HEK293 (cell line): ENCODE data around the gene EIPR1.

Experiments used
- CTCF ChIA-PET: fragments of 350-600 bp; formaldehyde crosslinking; extraction: SDS; loops from one replicate; lab custom pipeline; 2021; ENCODE audit warnings: antibody characterized with exemption; lab: Yijun Ruan, JAX
- POLR2A ChIA-PET: fragments of 300-600 bp; formaldehyde crosslinking; extraction: SDS; loops from one replicate; lab custom pipeline; 2020; ENCODE audit warnings: antibody characterized with exemption, inconsistent platforms; lab: Yijun Ruan, JAX
- H3K27ac ChIP-seq: fragments of 200-500 bp; sonication (Bioruptor generic); 2 replicates; pipeline ENCODE4 v1.5.1; 2014; ENCODE audit warnings: low read depth, low read length, control low read depth, inconsistent platforms; ENCODE audit errors: extremely low read depth
- H3K36me3 ChIP-seq, 2 experiments: fragments of 200-500 bp in 1 of 2; sonication (Bioruptor generic) in 1 of 2; 1 replicate in 1 of 2; 2 replicates in 1 of 2; pipeline ENCODE4 v1.5.1; 2014 to 2017; ENCODE audit warnings: inconsistent platforms in 2 of 2, low read length in 2 of 2; ENCODE audit not compliant: control insufficient read depth in 2 of 2, insufficient read depth in 1 of 2
- H3K4me1 ChIP-seq: fragments of 200-500 bp; sonication (Bioruptor generic); 2 replicates; pipeline ENCODE4 v1.5.1; 2014; ENCODE audit warnings: mild to moderate bottlenecking, low read length, inconsistent platforms; ENCODE audit not compliant: control insufficient read depth, insufficient read depth
- H3K4me3 ChIP-seq: 2 replicates; pipeline ENCODE4 v1.5.1; 2011; ENCODE audit warnings: low read depth, mild to moderate bottlenecking, control low read depth, low read length, moderate library complexity
- H3K9me3 ChIP-seq: fragments of 200-500 bp; sonication (Bioruptor generic); 2 replicates; pipeline ENCODE4 v1.5.1; 2014; ENCODE audit warnings: low read depth, low read length, inconsistent platforms; ENCODE audit not compliant: control insufficient read depth, insufficient read depth
- HIC1 ChIP-seq: fragments of 450-650 bp; formaldehyde crosslinking; IDR thresholded peaks from 2 replicates; pipeline ENCODE4 v1.5.1; 2016; ENCODE audit warnings: missing biosample characterization, missing genetic modification characterization
- HOXD13 ChIP-seq: sonication (generic); formaldehyde crosslinking; IDR thresholded peaks from 2 replicates; pipeline ENCODE4 v1.8.0; 2022; ENCODE audit warnings: missing genetic modification reagents, borderline replicate concordance
- OVOL3 ChIP-seq: fragments of 450-650 bp; formaldehyde crosslinking; IDR thresholded peaks from 2 replicates; pipeline ENCODE4 v1.5.1; 2016; ENCODE audit warnings: missing biosample characterization, missing genetic modification characterization
- PRDM4 ChIP-seq: fragments of 450-650 bp; formaldehyde crosslinking; IDR thresholded peaks from 2 replicates; pipeline ENCODE4 v1.5.1; 2017; ENCODE audit warnings: missing biosample characterization, missing genetic modification characterization
- REPIN1 ChIP-seq: fragments of 450-650 bp; formaldehyde crosslinking; IDR thresholded peaks from 2 replicates; pipeline ENCODE4 v1.5.1; 2017; ENCODE audit warnings: missing biosample characterization, missing genetic modification characterization, low read depth
- SALL2 ChIP-seq: fragments of 450-650 bp; formaldehyde crosslinking; IDR thresholded peaks from 2 replicates; pipeline ENCODE4 v1.5.0; 2017; ENCODE audit warnings: missing biosample characterization, mild to moderate bottlenecking, missing genetic modification characterization, borderline replicate concordance
- SP7 ChIP-seq: fragments of 450-650 bp; formaldehyde crosslinking; IDR thresholded peaks from 2 replicates; pipeline ENCODE4 v1.5.1; 2016; ENCODE audit warnings: missing biosample characterization, missing genetic modification characterization
- WT1 ChIP-seq: fragments of 450-650 bp; formaldehyde crosslinking; IDR thresholded peaks from 2 replicates; pipeline ENCODE4 v1.5.1; 2016; ENCODE audit warnings: missing biosample characterization, missing genetic modification characterization
- ZFP69B ChIP-seq: fragments of 450-650 bp; formaldehyde crosslinking; IDR thresholded peaks from 2 replicates; pipeline ENCODE4 v1.5.1; 2016; ENCODE audit warnings: missing biosample characterization, missing genetic modification characterization
- ZNF148 ChIP-seq: fragments of 450-650 bp; formaldehyde crosslinking; IDR thresholded peaks from 2 replicates; pipeline ENCODE4 v1.5.0; 2017; ENCODE audit warnings: missing biosample characterization, missing genetic modification characterization, borderline replicate concordance
- ZNF239 ChIP-seq: fragments of 450-650 bp; formaldehyde crosslinking; IDR thresholded peaks from 2 replicates; pipeline ENCODE4 v1.5.1; 2016; ENCODE audit warnings: missing biosample characterization, missing genetic modification characterization
- ZNF26 ChIP-seq: fragments of 450-650 bp; formaldehyde crosslinking; IDR thresholded peaks from 2 replicates; pipeline ENCODE4 v1.5.1; 2016; ENCODE audit warnings: missing biosample characterization, missing genetic modification characterization
- ZNF292 ChIP-seq: fragments of 450-650 bp; formaldehyde crosslinking; IDR thresholded peaks from 2 replicates; pipeline ENCODE4 v1.5.1; 2016; ENCODE audit warnings: low read depth, missing biosample characterization, missing genetic modification characterization, borderline replicate concordance
- ZNF37A ChIP-seq: fragments of 450-650 bp; IDR thresholded peaks from 2 replicates; pipeline ENCODE4 v1.5.1; 2018; ENCODE audit warnings: missing biosample characterization, missing genetic modification characterization
- ZNF529 ChIP-seq: fragments of 450-650 bp; formaldehyde crosslinking; IDR thresholded peaks from 2 replicates; pipeline ENCODE4 v1.5.1; 2017; ENCODE audit warnings: missing genetic modification characterization, missing biosample characterization; ENCODE audit not compliant: insufficient replicate concordance
- ZNF785 ChIP-seq: fragments of 450-650 bp; formaldehyde crosslinking; IDR thresholded peaks from 2 replicates; pipeline ENCODE4 v1.5.1; 2016; ENCODE audit warnings: missing biosample characterization, missing genetic modification characterization
- ZSCAN30 ChIP-seq: fragments of 450-650 bp; IDR thresholded peaks from 2 replicates; pipeline ENCODE4 v1.5.1; 2018; ENCODE audit warnings: missing biosample characterization, mild to moderate bottlenecking, missing genetic modification characterization, moderate library complexity
- TF ChIP-seq, protein P1 (sequence below): fragments of 450-650 bp; formaldehyde crosslinking; IDR thresholded peaks from 2 replicates; pipeline ENCODE4 v1.5.1; 2016; ENCODE audit warnings: missing biosample characterization, missing genetic modification characterization
- TF ChIP-seq, protein P2 (sequence below): fragments of 450-650 bp; formaldehyde crosslinking; IDR thresholded peaks from 2 replicates; pipeline ENCODE4 v1.5.1; 2017; ENCODE audit warnings: missing biosample characterization, missing genetic modification characterization
- TF ChIP-seq, protein P3 (sequence below): fragments of 450-650 bp; formaldehyde crosslinking; IDR thresholded peaks from 2 replicates; pipeline ENCODE4 v1.5.1; 2017; ENCODE audit warnings: missing biosample characterization, missing genetic modification characterization

Gene EIPR1

GRCh38 chr2:3204031-3204821, 173.4 kb downstream of the EIPR1 start:
- CTCF ChIA-PET: no interaction called here
- no peaks in the 10 kb centered on the region for H3K36me3 ChIP-seq

DNA sequence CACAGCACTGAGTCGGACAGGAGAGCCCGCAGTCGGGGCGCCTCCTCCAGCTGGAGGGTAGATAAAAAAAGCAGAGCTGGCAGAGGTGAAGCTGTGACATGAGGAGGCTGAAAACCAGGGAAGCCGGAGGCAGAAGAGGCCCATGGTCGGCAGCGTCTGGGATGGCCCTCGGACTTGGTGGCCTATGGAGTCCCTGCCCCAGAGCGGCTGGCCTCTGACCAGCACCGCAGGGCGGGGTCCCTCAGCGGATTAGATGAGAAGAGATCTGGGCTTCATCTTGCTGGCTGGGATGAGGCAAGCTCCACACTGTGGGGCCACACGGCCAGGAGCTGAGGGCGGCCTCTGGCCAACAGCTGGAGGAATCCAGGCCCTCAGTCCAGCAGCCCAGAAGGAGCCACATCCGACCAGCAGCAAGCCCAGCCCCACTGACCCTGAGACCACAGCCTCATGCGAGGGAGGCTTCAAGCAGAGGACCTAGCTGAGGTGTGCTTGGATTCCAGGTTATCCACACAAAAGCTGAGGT, 174.1 kb downstream of the EIPR1 start:
- POLR2A ChIA-PET: no interaction called here
- no peaks in the 10 kb centered on the region for H3K36me3 ChIP-seq
- H3K4me1 ChIP-seq: no peaks in the 10 kb centered on the region
- TF ChIP-seq ZSCAN30 (tag by site-specific recombination) (no peak), ZNF37A (tag by site-specific recombination) (no peak), ZNF26 (tag by site-specific recombination) (no peak), REPIN1 (tag by site-specific recombination) (no peak), ZNF148 (tag by site-specific recombination) (no peak), SP7 (no peak), HOXD13 (CRISPR knock-in tag) (no peak), ZNF292 (tag by site-specific recombination) (no peak), PRDM4 (tag by site-specific recombination) (no peak), WT1 (tag by site-specific recombination) (no peak), ZFP69B (no peak), ZNF239 (tag by site-specific recombination) (no peak)
- TF ChIP-seq, protein P1, sequence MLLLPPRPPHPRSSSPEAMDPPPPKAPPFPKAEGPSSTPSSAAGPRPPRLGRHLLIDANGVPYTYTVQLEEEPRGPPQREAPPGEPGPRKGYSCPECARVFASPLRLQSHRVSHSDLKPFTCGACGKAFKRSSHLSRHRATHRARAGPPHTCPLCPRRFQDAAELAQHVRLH (tag by site-specific recombination): no peak
- TF ChIP-seq, protein P2, sequence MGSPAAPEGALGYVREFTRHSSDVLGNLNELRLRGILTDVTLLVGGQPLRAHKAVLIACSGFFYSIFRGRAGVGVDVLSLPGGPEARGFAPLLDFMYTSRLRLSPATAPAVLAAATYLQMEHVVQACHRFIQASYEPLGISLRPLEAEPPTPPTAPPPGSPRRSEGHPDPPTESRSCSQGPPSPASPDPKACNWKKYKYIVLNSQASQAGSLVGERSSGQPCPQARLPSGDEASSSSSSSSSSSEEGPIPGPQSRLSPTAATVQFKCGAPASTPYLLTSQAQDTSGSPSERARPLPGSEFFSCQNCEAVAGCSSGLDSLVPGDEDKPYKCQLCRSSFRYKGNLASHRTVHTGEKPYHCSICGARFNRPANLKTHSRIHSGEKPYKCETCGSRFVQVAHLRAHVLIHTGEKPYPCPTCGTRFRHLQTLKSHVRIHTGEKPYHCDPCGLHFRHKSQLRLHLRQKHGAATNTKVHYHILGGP (tag by site-specific recombination): no peak
- TF ChIP-seq, protein P3, sequence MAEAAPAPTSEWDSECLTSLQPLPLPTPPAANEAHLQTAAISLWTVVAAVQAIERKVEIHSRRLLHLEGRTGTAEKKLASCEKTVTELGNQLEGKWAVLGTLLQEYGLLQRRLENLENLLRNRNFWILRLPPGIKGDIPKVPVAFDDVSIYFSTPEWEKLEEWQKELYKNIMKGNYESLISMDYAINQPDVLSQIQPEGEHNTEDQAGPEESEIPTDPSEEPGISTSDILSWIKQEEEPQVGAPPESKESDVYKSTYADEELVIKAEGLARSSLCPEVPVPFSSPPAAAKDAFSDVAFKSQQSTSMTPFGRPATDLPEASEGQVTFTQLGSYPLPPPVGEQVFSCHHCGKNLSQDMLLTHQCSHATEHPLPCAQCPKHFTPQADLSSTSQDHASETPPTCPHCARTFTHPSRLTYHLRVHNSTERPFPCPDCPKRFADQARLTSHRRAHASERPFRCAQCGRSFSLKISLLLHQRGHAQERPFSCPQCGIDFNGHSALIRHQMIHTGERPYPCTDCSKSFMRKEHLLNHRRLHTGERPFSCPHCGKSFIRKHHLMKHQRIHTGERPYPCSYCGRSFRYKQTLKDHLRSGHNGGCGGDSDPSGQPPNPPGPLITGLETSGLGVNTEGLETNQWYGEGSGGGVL (tag by site-specific recombination): no peak
- no peak overlapping the region for H3K27ac ChIP-seq
- CTCF ChIA-PET: no interaction called here
- H3K4me3 ChIP-seq: no peak overlapping the region
- H3K9me3 ChIP-seq: no peaks in the 10 kb centered on the region

More at GRCh38 chr2:3204031-3204821, 173.4 kb downstream of the EIPR1 start:
- no peak overlapping the region for H3K27ac ChIP-seq
- no peaks in the 10 kb centered on the region for H3K9me3 ChIP-seq
- H3K4me1 ChIP-seq: no peaks in the 10 kb centered on the region
- POLR2A ChIA-PET: no interaction called here
- H3K4me3 ChIP-seq: no peak overlapping the region
- TF ChIP-seq SALL2 (no peak), HIC1 (tag by site-specific recombination) (no peak), ZNF785 (tag by site-specific recombination) (no peak), OVOL3 (no peak), ZNF529 (tag by site-specific recombination) (no peak)
- TF ChIP-seq, all 188 proteins: peak for 0
